WI38 (cell line): ENCODE measurements around the gene GCC2.
"Not testable (repeated sequence)": the region's sequence is repeated elsewhere in the genome, so short reads cannot be mapped to it uniquely, and the experiment has no call there.

ENCODE experiments used
- H3K4me3 ChIP-seq: 2 replicates; pipeline ENCODE4 v1.5.1; 2011; ENCODE audit warnings: low read depth, mild to moderate bottlenecking, control low read depth, low read length
- TF ChIP-seq, protein P1 (sequence below): IDR thresholded peaks from 2 replicates; pipeline ENCODE4 v1.5.1; 2012; ENCODE audit warnings: low read depth, mild to moderate bottlenecking, control low read depth, low read length

Gene GCC2

DNA sequence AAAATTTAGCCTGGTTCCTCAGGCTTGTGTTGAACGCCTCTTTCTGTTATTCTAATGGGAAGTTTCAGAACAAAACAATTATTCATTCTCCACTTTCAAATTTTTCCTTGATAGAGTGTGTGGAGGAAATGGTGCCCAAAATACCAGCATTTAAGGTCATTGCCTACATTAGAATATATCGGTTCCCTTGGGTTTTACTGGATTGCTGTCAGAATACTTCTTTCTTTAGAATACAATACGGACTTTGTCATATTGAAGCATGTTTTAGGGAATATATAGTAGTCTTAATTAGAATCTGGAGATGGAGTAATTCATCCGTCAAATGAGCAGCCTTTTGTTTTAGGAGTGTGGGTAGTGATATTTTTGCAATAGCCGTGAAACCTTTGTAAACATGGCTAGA lies 98.6 kb downstream of the GCC2 start:
- TF ChIP-seq, protein P1, sequence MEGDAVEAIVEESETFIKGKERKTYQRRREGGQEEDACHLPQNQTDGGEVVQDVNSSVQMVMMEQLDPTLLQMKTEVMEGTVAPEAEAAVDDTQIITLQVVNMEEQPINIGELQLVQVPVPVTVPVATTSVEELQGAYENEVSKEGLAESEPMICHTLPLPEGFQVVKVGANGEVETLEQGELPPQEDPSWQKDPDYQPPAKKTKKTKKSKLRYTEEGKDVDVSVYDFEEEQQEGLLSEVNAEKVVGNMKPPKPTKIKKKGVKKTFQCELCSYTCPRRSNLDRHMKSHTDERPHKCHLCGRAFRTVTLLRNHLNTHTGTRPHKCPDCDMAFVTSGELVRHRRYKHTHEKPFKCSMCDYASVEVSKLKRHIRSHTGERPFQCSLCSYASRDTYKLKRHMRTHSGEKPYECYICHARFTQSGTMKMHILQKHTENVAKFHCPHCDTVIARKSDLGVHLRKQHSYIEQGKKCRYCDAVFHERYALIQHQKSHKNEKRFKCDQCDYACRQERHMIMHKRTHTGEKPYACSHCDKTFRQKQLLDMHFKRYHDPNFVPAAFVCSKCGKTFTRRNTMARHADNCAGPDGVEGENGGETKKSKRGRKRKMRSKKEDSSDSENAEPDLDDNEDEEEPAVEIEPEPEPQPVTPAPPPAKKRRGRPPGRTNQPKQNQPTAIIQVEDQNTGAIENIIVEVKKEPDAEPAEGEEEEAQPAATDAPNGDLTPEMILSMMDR = no peak
- H3K4me3 ChIP-seq = no peak overlapping the region

DNA sequence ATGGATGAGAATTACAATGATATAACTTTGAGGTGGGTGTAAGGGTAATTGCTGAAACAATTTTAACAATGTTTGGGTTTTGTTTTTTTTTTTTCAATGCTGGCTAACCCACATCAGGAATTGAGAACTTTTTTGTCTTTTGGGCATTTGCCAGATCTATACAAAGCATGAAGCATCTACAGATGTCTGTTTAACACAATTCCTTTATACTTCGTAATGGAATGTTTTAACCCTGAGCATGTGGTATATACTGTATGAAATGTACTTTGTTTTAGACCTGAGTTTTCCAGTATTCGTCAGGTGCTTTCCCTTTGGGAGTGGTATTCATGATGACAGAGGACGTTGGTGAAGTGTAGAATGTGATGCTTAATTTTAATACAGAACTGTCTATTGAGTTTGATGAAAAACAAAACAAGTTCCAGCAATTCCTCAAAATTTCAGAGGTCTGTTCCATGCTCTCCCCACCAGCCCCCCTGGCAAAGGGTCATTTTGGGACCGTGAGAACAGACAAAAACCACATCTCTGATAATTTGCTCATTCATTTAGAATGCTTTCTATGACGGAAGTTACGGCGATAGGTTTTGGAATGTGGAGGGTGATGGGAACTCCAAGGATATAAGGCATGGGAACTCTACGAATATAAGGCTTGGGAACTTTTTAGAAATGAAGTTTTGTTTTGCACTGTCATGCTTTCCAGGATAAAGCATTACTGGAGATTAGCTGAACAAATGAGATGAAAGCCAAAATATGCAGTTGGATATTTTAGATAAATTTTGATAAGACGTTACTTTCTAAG lies 99.4 kb downstream of the GCC2 start:
- H3K4me3 ChIP-seq = no peak overlapping the region
- TF ChIP-seq, protein P1 = no peak

DNA sequence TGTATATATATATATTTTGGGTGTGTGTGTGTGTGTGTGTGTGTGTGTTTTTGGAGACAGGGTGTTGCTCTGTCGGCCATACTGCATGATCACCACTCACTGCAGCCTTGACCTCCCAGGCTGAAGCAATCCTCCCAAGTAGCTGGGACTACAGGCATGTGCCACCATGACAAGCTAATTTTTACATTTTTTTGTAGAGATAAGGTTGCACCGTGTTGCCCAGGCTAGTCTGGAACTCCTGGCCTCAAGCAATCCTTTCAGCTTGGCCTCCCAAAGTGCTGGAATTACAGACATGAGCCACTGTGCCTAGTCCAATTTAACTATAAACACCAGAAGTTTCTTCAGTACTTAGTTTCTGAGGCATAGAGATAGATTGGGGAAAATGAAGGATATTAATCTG lies 103.6 kb downstream of the GCC2 start:
- TF ChIP-seq, protein P1 = no peak

DNA sequence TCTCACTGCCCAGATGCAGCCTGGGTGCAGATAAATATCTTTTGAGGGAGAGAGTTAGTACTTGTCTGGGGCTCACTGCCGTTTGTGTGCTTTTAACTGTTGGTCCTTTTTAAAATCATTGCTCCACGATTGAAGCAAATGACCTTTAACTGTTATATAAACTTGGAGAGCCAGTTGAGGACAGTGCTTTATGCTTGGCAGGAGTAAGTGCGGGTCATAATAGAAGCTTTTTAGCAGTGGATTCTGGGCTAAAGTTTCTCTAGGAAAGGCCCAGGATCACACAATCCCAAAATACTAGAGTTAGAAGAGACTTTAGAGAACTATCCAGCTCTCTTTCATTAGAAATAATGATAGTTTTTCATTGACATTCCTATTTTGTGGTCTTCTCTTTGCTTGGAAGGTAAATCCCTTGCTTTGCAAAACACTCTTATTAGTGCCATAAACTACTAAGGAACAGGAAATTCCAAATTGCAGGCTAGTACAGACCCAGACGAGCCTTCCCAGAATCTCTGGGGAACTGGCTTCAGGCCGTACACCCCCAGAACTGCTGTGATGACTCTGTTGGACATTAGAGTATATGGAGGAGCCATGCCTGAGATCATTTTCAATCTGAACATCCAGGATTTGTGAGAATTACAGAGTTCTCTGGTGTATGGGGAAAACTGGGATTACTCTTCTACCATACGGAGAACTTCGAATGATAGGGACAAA lies 104.4 kb downstream of the GCC2 start:
- no peak overlapping the region for H3K4me3 ChIP-seq
- TF ChIP-seq, protein P1 = no peak

More for the DNA sequence above, 103.6 kb downstream of the GCC2 start:
- H3K4me3 ChIP-seq = no peak overlapping the region

DNA sequence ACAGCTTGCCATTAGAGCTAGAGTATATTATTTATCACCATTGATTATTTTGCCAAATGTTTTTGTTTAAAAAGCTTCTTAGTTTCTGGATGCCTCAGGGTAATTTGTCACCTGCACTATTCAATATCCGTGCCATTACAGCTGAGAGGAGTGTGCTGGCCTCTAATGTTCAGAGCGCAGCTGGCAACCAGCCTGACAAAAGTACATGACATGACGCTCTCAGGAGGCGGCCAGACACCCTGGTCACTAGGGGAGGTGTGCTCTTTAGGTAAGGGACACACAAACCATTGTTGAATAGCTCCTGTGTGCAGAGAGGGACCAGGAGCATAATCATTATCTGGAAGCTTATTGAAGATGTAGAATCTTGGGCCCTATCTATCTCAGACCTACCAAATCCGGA lies 105.5 kb downstream of the GCC2 start:
- H3K4me3 ChIP-seq = no peak overlapping the region
- TF ChIP-seq, protein P1 = no peak

DNA sequence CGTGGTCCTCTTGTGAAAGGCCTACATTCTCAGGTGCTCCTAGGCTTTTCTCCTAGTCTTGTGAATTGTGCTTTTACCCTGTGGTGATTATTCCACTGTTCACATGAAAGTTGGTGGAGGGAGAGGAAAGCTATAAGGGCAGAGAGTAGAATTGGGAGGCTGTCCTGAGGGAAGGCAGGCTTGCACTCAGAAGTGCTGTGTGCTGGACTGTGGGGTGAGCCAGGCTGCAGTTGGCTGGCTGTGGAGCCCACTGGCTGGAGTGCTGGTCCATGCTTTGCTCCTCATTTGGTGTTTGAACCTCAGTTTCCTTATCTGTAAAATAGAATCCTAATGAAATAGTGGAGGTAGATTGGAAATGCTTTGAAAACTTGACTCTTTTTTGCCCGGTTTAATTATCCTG lies 106.6 kb downstream of the GCC2 start:
- TF ChIP-seq, protein P1 = no peak
- no peak overlapping the region for H3K4me3 ChIP-seq

DNA sequence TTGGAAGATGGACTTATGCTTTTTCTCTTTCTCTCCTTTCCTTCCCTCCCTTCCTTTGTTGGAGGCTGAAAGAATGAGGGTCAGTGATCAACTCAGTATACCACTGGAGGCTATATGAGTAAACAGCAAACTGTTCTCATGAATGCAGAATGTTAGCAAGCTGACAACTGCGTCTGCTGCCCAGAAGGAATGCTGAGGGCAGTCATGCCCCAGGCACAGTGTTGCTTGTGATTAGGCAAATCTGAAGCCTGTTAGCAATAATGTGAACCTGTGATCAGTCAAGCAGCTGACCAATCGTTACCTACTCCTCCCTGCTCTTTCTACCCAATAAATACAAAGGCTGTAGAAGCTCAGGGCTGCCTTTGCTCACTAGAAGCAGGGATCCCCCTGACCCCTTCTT lies 107.6 kb downstream of the GCC2 start:
- H3K4me3 ChIP-seq = not testable (repeated sequence)
